Brain pericyte (primary cell): ENCODE data around the gene ASTN2.

Source experiments
- DNase-seq: peaks from one replicate; pipeline ENCODE4 v3.0.0-alpha.2; 2012; ENCODE audit warnings: low read depth, low spot score

Gene ASTN2

DNA sequence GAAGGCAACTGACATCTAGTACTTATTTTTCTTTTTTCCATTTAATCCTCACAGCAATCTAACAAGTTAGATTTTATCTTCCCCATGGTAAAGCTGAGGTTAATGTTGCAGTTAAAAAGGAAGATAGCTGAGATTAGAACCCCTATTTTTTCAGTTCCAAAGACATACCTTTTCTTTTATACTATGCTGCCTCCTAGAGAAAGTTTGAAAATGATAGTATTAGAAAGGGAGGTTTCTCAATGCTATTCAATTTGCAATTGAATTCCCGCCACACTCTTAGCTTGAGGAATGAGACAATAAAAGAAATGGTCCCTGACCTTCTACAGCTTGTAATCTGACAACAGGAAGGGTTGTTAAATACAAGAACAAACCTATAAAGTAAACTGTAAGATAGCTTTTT, 923.6 kb downstream of the ASTN2 start:
- DNase-seq: no peak

DNA sequence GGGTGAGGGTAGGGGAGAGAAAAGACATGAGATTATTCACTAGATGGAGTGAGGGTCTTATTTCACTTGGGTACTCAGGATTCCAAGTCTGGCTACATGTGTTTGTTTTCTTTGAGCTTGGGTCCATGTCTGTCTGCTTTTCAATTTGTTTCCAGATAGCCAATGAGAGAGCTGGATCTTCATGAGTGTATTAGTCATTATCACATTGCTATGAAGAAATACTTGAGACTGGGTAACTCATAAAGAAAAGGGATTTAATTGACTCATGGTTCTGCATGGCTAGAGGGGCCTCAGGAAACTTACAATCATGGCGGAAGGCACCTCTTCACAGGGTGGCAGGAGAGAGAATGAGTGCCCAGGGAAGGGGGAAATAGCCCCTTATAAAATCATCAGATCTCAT, 924.5 kb downstream of the ASTN2 start:
- no peak for DNase-seq

DNA sequence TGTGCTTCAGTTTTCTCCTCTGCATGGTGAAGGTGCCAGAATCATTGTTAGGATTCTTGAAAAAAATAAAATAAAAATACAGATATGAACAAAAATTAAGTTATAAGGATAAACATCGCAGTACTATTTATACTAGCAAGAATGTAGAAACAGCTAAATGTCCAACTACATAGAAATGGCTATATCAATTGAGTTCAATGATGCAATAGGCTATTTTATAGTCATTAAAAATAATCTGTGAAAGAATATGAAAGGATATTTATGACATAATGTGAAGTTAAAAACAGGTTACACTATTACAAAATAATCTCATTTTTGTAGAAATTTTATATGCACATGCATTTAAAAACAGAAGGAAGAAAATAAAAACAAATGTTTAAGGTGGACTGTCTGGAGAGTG, 926.5 kb downstream of the ASTN2 start:
- DNase-seq: no peak

DNA sequence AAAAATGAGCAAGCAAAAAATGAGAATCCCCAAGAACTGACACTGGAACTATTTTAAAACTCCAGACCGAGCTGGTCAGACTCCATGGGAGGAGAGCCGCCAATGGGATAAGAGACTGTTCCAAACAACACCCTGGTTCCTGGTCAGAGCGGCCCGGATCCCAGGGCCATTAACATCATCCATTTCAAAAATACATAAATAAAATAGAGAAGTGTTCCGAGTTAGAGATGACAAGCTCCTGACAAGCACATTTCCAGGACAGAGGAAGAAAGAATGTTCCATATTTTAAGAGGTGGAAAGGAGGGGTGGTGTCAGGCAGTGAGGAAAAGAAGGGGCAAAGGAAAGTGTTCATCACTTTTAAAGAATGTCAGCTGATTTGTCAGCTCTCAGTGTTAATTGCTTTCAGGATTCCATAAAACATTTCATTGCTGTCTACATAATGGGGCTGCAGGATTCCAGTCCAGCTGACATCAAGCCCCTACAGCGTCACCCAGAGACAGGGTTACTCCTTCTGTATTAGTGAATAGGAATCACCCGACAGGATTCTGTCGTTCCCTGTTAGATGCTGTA, 930.3 kb downstream of the ASTN2 start:
- no peak for DNase-seq

DNA sequence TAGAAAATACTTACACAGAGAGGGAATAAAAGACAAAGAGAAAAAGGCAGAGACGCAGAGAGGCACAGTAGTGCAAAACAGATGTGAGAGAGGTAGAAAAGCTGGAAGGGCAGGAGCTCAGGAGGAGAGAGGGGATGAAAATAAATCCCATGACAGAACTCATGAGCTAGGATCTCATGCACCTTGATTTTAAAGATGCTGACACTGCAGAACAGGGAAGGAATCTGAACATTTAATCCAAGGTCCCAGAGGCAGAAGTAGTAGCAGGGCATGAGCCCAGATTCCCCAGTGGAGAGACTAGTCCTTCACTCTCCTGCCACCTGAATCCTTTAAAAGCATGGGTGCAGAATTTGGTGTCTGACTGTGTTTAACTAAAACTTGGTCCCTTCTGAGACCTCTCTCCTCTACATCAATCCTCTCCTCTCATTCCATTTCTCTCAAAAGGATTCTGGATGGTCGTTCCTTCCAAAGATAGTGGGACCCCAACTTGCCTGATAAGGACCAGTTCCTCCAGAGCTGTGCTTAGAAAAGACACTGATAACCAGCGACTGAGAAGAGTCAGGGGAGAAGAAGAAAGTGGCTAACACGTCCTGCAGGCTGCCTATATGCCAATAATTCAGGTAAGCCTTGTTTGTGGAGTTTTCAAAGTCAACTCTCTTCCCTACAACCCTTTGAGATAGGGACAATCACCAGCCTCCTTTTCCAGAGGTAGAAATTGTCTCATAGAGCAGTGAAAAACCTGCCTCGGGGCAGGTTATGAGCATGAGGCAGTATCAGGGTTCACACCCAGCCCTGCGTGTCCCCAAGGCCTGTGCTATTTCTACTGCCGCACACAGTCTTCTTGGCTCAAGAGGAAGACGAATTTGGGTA, 931.0 kb downstream of the ASTN2 start:
- no peak for DNase-seq

DNA sequence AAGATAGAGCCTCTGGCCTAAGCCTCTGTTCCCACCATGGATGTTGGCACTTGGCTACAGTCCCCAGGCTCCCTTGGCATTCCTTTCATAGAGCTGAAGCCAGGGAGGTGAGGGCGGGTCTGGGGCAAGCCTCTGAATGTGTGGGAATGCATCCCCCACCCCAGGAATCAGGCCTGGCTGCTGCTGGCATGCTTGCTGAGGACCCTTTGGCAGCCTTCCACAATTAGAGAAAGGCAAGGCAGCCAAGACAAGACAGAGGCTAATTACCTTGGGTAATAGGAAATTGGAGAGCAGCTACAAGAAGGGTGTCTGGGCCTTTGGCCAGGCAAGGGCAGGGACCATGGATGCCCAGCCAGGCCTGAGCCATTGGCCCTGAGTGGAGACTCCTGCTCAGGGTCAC, 932.1 kb downstream of the ASTN2 start:
- DNase-seq: no peak

DNA sequence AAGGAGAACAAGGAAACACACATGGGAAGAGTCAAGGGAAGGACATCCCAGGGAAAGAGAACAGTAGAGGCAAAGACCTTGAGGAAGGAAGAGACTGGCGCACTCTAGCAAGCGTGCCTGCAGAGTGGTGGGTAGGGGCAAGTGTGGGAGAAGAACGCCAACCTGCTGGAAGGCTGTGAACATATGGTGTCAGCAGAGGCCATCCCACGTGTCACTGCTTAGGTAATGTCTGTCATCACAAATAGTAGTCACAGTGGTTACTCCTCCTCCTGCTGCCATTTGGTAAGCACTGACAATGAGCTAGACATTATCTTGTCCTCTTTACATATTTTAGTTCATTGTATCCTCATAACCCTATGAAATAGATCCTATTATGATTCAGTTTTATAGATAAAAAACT, 934.2 kb downstream of the ASTN2 start:
- DNase-seq: no peak

DNA sequence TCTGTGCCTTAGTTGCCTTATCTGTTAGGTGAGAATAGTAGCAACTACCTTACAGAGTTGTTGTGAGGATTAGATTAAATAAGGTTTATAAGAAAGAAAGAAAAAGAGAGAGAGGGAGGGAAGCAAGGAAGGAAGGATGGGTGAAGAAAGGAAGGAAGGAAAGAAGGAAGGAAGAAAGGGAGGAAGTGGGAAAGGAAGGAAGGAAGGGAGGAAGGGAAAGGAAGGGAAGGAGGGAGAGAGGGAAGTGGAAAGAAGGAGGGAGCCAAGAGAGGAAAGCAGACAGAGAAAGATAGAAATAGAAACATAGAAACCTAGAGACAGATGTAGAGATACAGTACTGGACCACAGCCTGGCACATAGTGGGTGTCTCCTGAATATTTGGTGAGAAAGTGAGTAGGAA, 934.9 kb downstream of the ASTN2 start:
- no peak for DNase-seq

DNA sequence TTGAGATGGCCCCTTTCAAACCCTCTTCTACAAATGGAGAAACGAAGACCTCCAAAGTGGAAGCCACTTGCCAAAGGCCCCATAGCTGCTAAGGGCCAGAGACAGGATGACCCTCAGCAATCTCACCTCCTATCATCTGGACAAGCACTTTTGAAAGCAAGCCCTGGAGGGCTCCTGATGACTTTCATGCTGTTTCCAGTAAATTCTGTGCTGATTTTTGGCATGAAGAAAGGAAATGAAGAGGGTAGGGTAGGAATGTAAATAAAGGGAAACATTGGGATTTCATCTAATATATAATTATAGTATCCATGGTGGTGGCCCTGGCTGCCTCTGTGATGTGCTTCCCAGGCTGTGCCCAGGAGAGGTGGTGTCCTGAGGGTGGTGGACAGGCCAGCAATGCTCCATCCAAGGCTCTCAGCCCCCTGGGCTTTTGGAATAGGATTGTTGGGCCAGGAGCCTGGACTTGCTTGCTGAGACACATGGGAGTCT, 935.8 kb downstream of the ASTN2 start:
- DNase-seq: no peak

DNA sequence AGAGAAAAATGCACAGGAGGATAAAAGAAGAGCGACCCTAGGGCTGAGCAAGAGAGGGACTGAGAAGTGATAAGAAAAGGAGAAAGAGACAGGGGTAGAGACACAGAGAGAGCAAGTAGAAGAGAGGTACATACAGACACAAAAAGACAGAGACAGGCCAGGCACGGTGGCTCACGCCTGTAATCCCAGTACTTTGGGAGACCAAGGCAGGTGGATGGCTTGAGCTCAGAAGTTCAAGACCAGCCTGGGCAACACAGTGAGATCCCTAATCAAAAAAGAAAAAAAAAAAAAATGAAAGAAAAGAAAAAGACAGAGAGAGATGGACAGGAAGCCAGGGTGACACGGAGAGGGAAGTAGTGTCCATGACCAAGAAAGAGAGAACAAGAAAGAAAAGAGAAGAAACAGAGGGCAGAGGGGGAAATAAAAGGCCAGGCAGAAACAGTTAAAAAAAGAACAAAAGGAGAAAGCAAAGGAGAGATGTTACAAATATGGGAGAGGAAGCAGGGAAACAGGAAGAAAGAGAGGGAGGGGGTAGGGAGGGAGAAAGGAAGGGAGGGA, 937.2 kb downstream of the ASTN2 start:
- no peak for DNase-seq

DNA sequence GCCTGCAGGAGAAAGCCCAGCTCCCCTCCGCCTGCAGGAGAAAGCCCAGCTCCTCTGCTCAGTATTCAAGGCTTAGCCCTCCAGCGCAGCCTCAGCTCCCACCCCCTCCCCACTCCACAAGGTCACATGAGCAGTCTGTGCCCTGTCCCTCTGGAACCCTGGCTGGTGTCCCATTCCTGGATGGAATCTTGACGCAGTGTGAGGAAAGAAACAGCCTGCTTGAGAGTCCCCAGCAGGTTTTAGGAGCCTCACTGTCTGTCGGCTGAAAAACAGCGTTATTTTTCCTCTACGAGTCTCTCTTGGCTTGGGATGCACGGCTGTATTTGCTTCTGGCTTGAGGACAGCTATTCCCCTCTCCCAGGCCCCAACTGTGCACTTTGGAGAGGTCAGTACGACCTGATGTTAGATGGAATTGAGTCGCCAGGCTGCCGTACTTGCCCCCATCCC, 937.9 kb downstream of the ASTN2 start:
- DNase-seq: no peak

DNA sequence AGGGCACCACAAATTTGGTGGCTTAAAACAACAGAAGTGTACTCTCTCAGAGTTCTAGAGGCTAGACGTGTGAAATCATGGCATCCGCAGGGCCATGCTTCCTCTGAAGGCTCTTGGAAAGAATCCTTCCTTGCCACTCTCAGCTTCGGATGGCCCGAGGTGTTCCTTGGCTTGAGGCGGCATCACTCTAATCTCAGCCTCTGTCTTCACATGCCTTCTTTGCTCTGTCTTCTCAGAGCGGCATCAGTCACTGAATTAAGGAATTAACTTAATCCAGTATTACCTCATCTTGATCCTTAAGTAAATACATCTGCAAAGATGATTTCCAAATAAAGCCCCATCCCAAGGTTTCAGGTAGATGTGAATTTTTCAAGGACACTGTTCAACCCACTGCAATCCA, 938.9 kb downstream of the ASTN2 start:
- DNase-seq: no peak

DNA sequence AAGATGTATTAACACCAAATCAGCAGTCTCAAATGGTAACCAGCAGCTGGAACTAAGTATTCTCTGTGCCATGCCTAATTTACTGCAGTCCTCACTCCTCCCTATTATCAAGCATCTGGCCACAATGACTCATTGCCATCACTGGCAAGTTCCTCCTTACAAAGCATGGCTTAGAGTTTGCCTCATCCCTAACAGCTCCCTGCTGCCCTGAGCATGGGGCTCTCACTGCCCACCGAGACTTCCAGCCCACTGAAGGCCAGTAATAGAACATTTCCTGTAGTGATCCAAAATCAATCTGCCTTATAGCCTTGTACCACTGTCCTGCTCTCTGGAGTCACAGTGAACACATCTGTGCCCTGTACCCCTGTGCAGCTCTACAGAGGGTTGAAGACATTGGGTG, 939.7 kb downstream of the ASTN2 start:
- DNase-seq: no peak

DNA sequence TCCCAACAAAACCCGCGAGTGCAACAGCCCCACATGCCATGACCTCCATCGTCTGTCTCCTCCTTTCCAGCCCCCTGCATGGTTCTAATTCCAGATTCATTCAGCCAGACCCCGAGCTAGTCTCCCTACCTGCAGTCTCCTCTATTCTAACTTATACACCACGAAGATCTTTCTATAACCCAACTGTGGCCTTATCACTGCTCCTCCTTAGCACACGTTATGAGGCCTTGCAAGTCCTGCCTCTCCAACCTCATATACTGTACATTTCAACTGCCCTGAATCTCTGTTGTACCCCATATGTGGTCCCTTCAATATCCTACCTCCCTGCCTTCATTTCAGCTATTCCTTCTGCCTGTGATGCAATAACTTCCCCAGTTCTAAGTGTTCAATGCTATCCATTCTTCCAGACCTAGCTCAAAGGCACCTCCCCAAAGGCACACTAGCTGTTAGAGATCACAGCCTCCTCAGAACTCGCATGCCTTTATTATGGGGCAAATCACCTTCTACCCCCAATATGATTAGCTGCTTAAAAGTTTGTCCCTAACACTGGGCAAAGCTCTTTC, 942.8 kb downstream of the ASTN2 start:
- DNase-seq: no peak

DNA sequence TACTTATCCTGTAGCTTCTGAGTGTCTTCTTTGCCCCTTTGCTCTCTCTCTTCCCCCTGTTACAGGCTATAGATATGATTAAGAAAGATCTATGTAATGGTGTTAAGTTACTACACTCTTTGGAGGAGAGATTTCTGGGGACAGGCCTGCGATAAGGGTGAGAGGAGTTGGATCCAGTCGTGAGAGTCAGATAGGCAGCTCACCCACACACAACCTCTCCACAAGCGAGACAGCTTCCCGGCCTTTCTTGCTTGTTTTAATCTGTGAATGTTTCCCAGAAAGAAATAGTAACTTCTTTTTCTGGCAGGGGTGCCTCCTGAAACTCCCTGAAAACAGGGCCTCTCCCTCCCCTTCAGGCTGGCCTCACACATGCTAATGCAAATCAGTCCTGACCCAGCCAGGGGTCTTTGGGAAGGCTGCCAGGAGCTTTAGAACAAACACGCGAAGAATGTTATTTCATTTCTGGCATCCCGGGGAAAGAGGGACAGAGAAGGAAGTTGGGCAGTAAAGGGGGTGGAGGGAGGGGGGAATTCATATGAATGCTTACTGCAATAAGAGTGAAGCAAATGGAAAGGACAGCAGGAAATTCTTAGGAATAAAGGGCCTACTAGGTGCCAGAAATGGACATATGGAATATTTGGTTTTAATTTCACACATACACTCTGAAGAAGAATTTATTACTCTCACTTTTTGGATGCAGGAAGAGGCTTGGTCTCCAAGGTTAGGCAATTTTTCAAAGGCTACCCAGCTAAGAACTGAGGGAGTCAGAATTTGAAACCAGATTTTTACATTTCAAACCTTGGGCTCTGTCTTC, 943.6 kb downstream of the ASTN2 start:
- peak; percentile 82 for DNase-seq

DNA sequence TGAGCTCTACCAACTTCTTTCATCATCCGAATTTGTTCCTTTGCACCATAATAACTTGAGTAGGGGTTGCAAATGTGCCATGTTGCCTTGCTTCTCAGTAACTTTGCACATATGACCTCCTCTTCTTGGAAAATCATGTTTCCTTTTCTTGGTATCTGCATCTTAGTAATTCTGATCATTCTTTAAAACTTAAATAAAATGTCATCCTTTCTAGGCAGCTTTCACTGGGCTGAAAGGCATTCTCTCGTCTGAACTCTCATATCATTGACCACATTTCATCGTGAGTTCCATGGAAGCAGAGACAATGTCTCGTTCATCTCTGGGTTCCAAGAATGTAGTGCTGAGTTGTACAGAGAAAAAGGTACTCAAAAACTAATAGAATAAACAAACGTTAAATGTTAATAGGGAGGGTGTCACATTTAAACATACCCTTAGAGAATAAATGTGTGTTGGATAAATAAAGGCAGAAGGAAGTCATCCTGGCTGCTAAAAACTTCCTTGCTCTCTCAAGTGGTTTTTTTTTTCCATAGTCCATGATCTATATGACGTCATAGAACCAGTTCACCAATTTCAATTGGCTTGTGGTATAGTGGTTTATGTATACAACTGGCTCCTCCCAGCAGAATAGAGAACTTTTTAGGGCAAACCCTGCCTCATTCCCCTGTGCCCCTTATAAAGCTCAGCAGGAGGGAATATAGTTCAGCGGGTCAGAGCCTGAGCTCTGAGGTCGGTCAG, 945.9 kb downstream of the ASTN2 start:
- no peak for DNase-seq

DNA sequence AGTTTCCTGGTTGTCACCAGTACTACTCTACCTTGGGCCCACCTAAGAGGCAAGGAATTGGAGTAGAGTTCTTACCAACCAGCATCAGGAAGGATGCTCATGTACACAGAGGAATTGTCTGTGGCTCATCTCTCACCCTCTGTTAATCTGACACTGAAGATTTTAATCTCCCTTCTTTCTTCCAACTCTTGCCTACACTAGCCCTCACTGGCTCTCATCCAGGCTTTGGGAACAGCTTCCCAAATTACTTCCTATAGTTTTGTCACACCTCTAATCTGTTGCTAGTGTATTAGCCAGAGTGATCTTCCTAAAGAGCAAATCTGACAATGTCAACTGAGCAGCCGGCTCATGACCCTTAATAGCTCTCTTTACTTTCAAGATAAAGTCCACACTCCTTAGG, 946.5 kb downstream of the ASTN2 start:
- no peak for DNase-seq

DNA sequence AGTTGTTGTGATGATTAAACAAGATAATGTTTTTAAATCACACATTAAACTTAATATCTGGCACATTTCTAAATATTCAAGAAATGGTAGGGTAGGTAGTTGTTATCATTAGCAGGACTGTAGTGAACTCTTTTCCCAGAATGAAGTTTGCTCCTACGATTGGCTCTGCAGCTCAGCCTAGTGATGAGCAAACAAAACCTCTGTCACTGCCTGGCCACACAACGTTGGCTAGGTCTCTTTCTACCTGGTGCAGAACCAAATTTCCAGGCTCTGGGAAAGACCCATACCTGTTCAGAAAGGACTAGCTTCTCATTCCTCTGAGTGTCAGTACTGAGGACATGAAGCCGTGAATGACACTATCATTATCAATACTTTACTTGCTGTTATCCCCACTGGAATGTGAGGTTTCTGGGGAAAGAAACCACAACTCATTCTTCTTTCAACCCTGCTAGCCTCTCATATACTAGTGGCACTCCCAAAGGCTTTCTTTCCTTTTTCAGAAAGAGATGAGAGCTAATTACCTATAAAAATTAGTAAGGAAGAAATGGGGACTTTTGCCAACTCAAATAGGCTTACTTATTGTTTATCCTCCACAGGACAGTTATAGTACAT, 947.0 kb downstream of the ASTN2 start:
- DNase-seq: no peak

DNA sequence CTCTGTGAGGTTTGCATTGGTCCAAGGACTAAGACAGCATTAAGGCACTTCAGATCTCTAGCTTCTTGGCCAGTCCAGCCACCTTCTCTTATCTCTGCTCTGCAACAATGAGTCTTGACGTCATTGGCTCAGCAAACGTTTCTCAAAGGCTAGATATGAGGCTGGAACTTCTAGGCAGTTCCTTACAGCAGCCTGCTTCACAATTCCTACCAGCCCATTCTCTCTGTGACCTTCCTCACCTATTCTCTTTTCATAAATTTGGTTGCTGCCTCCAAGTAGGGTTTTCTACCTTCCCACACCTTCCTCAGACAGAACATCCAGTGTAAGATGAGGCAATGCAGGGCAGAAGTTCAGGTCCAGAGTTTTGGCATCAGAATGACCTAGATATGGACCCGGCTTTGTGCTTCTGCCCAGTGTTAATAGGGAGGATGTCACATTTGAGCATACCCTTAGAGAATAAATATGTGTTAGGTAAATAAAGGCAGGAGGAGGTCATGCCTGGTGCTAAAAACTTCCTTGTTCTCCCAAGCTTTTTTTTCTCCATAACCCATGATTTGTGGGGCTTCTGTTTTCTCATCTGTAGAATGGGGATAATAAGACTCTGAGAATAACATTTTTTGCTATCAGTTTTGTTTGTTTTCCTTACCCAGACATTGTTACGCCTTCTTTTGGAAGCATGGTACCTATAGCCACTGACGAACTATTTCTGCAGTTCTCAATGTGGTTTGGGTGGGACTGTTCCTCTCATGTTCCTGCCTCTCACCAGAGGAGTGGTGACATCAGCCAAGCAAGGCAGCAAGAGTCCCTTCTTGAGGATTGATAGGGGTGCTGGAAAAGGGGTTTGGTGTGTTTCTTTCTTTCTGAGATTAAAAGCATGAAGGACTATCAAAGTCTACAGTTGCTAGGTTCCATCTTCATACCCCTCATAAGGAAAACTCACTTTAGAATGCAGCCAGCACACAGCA, 948.3 kb downstream of the ASTN2 start:
- DNase-seq: no peak
